Vein endothelial cell (primary cell): Measurements from ENCODE around the gene LMO3. TPM values are rescaled to one million over a fixed set of nuclear protein-coding genes. Genes with fewer than 3 reads are reported as not detected.

Source experiments
- total RNA-seq: library from RNA; depleted of rRNA; stranded (reverse); fragments of >200 nt; gene quantifications from 2 replicates; pipeline ENCODE4 v1.2.3, GENCODE V29; 2012

The LMO3 gene
- total RNA-seq = under 0.01 TPM in 1 of 2 replicates, not detected in the other

GRCh38 chr12:16606117-16606200, at the start of gene LMO3:
Gene LMO3 (minus strand): TSS chr12:16606162. CDS start chr12:16600860, 5,302 bp downstream.

